ENCODE measurements around the gene PICALM. TPM values are rescaled to one million over a fixed set of nuclear protein-coding genes. Genes with fewer than 3 reads are reported as not detected.

The PICALM gene
- total and polyA plus RNA-seq, 4 donors: 56.8 to 454 (median 152) TPM

DNA sequence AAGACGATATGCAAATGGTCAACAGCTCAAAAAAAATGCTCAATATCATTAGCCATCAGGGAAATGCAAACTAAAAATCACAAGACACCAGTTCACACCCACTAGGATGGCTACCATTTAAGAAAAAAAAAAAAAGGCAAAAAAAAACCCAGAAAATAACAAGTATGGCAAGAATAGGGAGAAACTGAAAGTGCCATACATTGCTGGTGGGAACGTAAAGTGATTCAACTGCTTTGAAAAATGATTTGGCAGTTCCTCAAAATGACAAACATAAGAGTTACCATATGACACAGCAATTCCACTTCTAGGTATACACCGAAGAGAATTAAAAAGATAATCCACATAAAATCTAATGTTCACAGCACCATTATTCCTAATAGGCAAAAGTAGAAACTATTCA is 47.5 kb downstream of the PICALM start:
- Histone ChIP-seq H3K4me1 (ENCODE audit: control insufficient read depth in 5 of 5, insufficient read depth in 5 of 5, low read length in 5 of 5) (peaks cover 0 to 1% (median 0%) of the 10 kb centered on the region in 5 donors), H3K27me3 (ENCODE audit: control insufficient read depth in 3 of 3, insufficient read depth in 3 of 3, low read length in 2 of 3) (no peaks in the 10 kb centered on the region), H3K36me3 (ENCODE audit: control insufficient read depth in 4 of 4, insufficient read depth in 4 of 4, low read length in 4 of 4) (peaks cover 11 to 35% (median 26%) of the 10 kb centered on the region in 4 donors), H3K27ac (ENCODE audit: low read depth in 1 of 2, low read length in 1 of 2) (no peak overlapping the region), H3K9me3 (ENCODE audit: control insufficient read depth in 4 of 4, insufficient read depth in 3 of 4, low read length in 3 of 4) (no peaks in the 10 kb centered on the region), H3K4me3 (no peak overlapping the region), H3K9ac (ENCODE audit: insufficient read depth in 1 of 2, low read length in 2 of 2) (no peak overlapping the region)
- TF ChIP-seq, protein P1, sequence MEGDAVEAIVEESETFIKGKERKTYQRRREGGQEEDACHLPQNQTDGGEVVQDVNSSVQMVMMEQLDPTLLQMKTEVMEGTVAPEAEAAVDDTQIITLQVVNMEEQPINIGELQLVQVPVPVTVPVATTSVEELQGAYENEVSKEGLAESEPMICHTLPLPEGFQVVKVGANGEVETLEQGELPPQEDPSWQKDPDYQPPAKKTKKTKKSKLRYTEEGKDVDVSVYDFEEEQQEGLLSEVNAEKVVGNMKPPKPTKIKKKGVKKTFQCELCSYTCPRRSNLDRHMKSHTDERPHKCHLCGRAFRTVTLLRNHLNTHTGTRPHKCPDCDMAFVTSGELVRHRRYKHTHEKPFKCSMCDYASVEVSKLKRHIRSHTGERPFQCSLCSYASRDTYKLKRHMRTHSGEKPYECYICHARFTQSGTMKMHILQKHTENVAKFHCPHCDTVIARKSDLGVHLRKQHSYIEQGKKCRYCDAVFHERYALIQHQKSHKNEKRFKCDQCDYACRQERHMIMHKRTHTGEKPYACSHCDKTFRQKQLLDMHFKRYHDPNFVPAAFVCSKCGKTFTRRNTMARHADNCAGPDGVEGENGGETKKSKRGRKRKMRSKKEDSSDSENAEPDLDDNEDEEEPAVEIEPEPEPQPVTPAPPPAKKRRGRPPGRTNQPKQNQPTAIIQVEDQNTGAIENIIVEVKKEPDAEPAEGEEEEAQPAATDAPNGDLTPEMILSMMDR (IDR thresholded peaks at IDR 0.05; ENCODE audit: control extremely low read depth, extremely low read depth): no peak
- 52 to 70% methylated on average over 3 of the region's 3 CpGs for WGBS, 2 donors
- ATAC-seq (ENCODE audit: insufficient read depth, low FRiP score) (no peak), DNase-seq (no peak)

DNA sequence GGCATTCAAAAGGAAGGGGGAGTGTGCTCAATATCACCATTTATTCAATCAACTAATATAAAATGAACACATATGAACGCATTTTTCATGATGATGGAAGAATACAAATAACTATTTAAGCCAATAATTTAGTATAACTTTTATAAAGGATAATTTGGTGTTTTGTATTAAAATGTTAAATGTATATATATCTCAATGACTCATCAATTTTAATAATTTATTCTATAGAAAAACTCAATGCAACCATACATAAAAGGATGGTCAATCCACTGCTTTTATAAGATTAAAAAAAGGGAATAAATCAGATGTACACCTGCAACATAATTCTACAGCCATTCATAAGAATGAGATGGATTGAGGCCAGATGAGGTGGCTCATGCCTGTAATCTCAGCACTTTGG is 50.6 kb downstream of the PICALM start:
- Histone ChIP-seq H3K27ac (ENCODE audit: low read depth in 1 of 2, low read length in 1 of 2) (no peak overlapping the region), H3K27me3 (ENCODE audit: control insufficient read depth in 3 of 3, insufficient read depth in 3 of 3, low read length in 2 of 3) (no peaks in the 10 kb centered on the region), H3K9ac (ENCODE audit: insufficient read depth in 1 of 2, low read length in 2 of 2) (no peak overlapping the region), H3K4me3 (no peak overlapping the region), H3K9me3 (ENCODE audit: control insufficient read depth in 4 of 4, insufficient read depth in 3 of 4, low read length in 3 of 4) (no peaks in the 10 kb centered on the region), H3K36me3 (ENCODE audit: control insufficient read depth in 4 of 4, insufficient read depth in 4 of 4, low read length in 4 of 4) (peaks cover 7 to 20% (median 17%) of the 10 kb centered on the region in 4 donors), H3K4me1 (ENCODE audit: control insufficient read depth in 5 of 5, insufficient read depth in 5 of 5, low read length in 5 of 5) (peaks cover 0 to 3% (median 0%) of the 10 kb centered on the region in 5 donors)
- DNase-seq (no peak), ATAC-seq (ENCODE audit: insufficient read depth, low FRiP score) (no peak)
- TF ChIP-seq, protein P1 (IDR thresholded peaks at IDR 0.05; ENCODE audit: control extremely low read depth, extremely low read depth): no peak
- WGBS, 2 donors: 97 to 100% methylated on average over 1 of the region's 1 CpG

DNA sequence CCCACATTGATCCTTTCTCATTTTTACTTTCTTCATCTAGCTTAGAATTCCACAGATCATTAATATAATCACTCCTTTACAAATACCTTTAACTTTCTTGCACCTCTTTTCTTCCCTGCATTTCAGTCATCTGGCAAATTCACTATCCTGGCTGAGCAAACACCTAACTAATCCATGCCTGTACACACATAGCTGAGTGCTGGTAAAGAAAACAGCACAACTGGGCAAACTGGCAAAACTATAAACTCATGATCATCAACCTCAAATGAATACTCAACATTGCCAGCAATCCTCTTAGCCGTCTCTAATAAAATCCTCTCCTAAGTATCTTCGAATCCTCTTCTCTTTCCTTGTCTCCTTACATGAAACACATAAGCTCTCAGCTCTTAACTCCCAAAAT is 52.4 kb downstream of the PICALM start:
- H3K4me1 ChIP-seq (ENCODE audit: control insufficient read depth in 5 of 5, insufficient read depth in 5 of 5, low read length in 5 of 5): peaks cover 0 to 3% (median 0%) of the 10 kb centered on the region in 5 donors
- H3K27ac ChIP-seq (ENCODE audit: low read depth in 1 of 2, low read length in 1 of 2): no peak overlapping the region
- ATAC-seq (ENCODE audit: insufficient read depth, low FRiP score) (no peak), DNase-seq (no peak)
- no peak overlapping the region for H3K4me3 ChIP-seq
- H3K36me3 ChIP-seq (ENCODE audit: control insufficient read depth in 4 of 4, insufficient read depth in 4 of 4, low read length in 4 of 4): peaks cover 11 to 22% (median 20%) of the 10 kb centered on the region in 4 donors
- TF ChIP-seq, protein P1 (IDR thresholded peaks at IDR 0.05; ENCODE audit: control extremely low read depth, extremely low read depth): no peak
- WGBS, 2 donors: 97 to 98% methylated on average over 2 of the region's 2 CpGs
- no peaks in the 10 kb centered on the region for H3K27me3 ChIP-seq (ENCODE audit: control insufficient read depth in 3 of 3, insufficient read depth in 3 of 3, low read length in 2 of 3)
- no peaks in the 10 kb centered on the region for H3K9me3 ChIP-seq (ENCODE audit: control insufficient read depth in 4 of 4, insufficient read depth in 3 of 4, low read length in 3 of 4)
- H3K9ac ChIP-seq (ENCODE audit: insufficient read depth in 1 of 2, low read length in 2 of 2): no peak overlapping the region

DNA sequence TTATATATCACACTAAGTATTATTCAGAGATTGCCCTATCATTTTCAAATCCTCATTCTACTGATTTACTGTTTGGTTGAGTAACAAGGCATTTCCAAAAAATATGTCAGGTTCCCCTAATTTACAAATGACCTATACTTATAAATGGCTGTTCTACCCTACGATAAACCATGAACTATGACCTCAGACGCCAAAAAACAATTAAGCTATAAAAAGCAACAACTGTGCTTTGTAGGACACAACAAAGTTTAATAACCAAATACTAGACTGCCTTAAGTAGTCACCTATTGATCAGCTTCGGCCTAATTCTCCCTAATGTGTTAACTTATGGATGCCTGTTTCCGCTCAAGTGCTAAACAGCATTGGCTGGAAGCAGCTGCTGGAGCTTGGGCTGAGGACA is 53.2 kb downstream of the PICALM start:
- H3K9me3 ChIP-seq (ENCODE audit: control insufficient read depth in 4 of 4, insufficient read depth in 3 of 4, low read length in 3 of 4): no peaks in the 10 kb centered on the region
- H3K27ac ChIP-seq (ENCODE audit: low read depth in 1 of 2, low read length in 1 of 2): no peak overlapping the region
- H3K36me3 ChIP-seq (ENCODE audit: control insufficient read depth in 4 of 4, insufficient read depth in 4 of 4, low read length in 4 of 4): peaks cover 8 to 24% (median 18%) of the 10 kb centered on the region in 4 donors
- H3K4me3 ChIP-seq: no peak overlapping the region
- TF ChIP-seq, protein P1 (IDR thresholded peaks at IDR 0.05; ENCODE audit: control extremely low read depth, extremely low read depth): no peak
- DNase-seq (no peak), ATAC-seq (ENCODE audit: insufficient read depth, low FRiP score) (no peak)
- WGBS, 2 donors: 92 to 93% methylated on average over 4 of the region's 4 CpGs
- no peaks in the 10 kb centered on the region for H3K27me3 ChIP-seq (ENCODE audit: control insufficient read depth in 3 of 3, insufficient read depth in 3 of 3, low read length in 2 of 3)
- H3K4me1 ChIP-seq (ENCODE audit: control insufficient read depth in 5 of 5, insufficient read depth in 5 of 5, low read length in 5 of 5): peaks cover 0 to 3% (median 0%) of the 10 kb centered on the region in 5 donors
- H3K9ac ChIP-seq (ENCODE audit: insufficient read depth in 1 of 2, low read length in 2 of 2): no peak overlapping the region

Data from lung (tissue), 12 donors.